ENCODE measurements around the gene ZNF302.

ZNF302 gene

GRCh38 chr19:34733266-34733745 lies 55.8 kb downstream of the ZNF302 start:
- peak; percentile 52 for DNase-seq

DNA sequence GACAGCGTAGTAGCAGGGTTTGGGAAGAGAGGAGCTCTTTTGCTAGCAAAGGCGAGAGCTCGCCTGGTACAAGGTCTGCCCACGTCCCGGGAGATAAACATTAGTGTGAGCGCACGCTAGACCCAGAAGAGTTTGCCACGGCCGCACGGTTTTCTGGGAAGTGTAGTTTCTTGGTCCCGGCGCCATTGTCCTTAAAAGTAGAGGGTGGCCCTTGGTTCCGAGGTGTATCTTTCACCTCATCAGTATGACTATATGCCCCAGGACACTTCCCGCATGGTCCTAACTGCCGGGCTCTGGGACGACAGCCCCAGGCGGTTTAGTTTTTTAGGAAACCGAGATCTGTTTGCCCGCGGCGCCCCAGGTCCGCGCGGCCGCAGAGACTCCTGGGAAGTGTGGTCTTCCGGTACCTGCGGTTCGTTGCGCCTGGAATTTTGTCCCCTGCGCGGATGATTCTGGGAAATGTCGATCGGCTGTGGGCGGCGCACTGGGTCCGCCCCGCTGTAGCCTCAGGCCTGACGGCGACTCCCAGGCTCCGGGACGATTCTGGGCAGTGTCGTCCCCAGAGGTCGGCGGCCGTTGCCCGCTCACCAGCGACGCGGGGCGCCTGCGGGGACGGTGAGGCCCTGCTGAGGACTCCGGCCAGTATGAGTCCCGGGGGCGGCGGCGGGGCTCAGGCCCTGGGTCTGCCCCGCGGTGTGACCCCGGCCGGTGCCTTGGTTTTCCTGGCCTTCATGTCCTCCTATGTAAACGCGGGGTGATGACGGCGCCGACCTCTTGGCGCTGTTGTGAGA lies 56.5 kb downstream of the ZNF302 start, which contains the start of gene ZNF181:
Gene ZNF181, plus strand, starts transcription at position 498 of the 791 bp plus-strand sequence. CDS start 795 bp downstream, outside the sequence.
- peak; percentile 73 for DNase-seq

GRCh38 chr19:34734537-34735103 lies 57.1 kb downstream of the ZNF302 start:
- peak; percentile 51 for DNase-seq

Measured in NCI-H1694 (cell line).